Right cardiac atrium (tissue), 5 donors: Measurements from ENCODE around the gene VTI1A. TPM values are rescaled to one million over a fixed set of nuclear protein-coding genes. Genes with fewer than 3 reads are reported as not detected.

Experiments
- ATAC-seq, 2 donors: fragments of 200-7000 bp; cut with Tn5 transposase; one replicate each; pipeline versions ENCODE4 v1.8.0 to v1.9.1; 2020; ENCODE audit warnings: moderate library complexity in 2 of 2, mild to moderate bottlenecking in 1 of 2
- DNase-seq, 3 donors: peaks; one replicate each; pipeline ENCODE4 v3.0.0-alpha.2; 2020
- H3K27ac ChIP-seq: one replicate; pipeline ENCODE4 v1.5.1; 2013; ENCODE audit warnings: mild to moderate bottlenecking, low read length, control low read depth, moderate library complexity
- H3K27me3 ChIP-seq: one replicate; pipeline ENCODE4 v1.6.1; 2013; ENCODE audit not compliant: control insufficient read depth, insufficient read depth
- H3K4me1 ChIP-seq: one replicate; pipeline ENCODE4 v1.6.1; 2013; ENCODE audit warnings: low read length; ENCODE audit not compliant: control insufficient read depth, insufficient read depth
- H3K4me3 ChIP-seq: one replicate; pipeline ENCODE4 v1.5.1; 2013; ENCODE audit warnings: low read length, control low read depth
- H3K9me3 ChIP-seq: one replicate; pipeline ENCODE4 v1.6.1; 2013; ENCODE audit warnings: low read length; ENCODE audit not compliant: control insufficient read depth
- WGBS: extraction: QIAGEN DNeasy Blood & Tissue Kit; methylation state at CpG from one replicate; pipeline ENCODE4 v1.1.7; 2013; 5-methylcytosine and 5-hydroxymethylcytosine counted together
- intact Hi-C, 4 donors: fragments of 100-400 bp; cut with DNase I; formaldehyde crosslinking; loops; one replicate each; pipeline versions ENCODE4 v1.11.0 to v1.14.0; 2022 to 2023
- polyA plus RNA-seq: library from polyadenylated mRNA; stranded (reverse); fragments of 200-250 nt; gene quantifications from one replicate; pipeline ENCODE4 v1.2.3, GENCODE V29; 2013
- total RNA-seq, 4 donors: library from RNA; stranded (reverse); fragmentation: NEBNext Ultra II Directional; extraction: Animal tissue kit (Norgen Biotek cat#: 25700); gene quantifications; one replicate each; pipeline ENCODE4 v1.2.1, GENCODE V29; 2021
- donor health status: healthy with polysubstance abuse.
- donor health status: DM: no; HTN: yes; CAD: no.
- donor health status: DM: no; HTN: no; CAD: no.
- donor health status: DM: no; HTN: yes; CAD: no; lungs with severe emphysema.
- donor health status: DM: yes; HTN: yes; CAD: no.

Gene VTI1A
- total and polyA plus RNA-seq, 5 donors, result 9.1 to 22.5 (median 19.7) TPM

- DNase-seq, result no peak
- H3K4me1 ChIP-seq, result no peaks in the 10 kb centered on the region
- no peaks in the 10 kb centered on the region for H3K27me3 ChIP-seq
- H3K9me3 ChIP-seq, result no peaks in the 10 kb centered on the region
- intact Hi-C loops, result no loop called here
- no peak overlapping the region for H3K27ac ChIP-seq
- no peak for ATAC-seq
- no peak overlapping the region for H3K4me3 ChIP-seq
Measured at GRCh38 chr10:112524641-112525040, 77.6 kb downstream of the VTI1A start.

- DNase-seq (no peak), ATAC-seq (no peak)
- WGBS, result 78% methylated on average over 3 of the region's 3 CpGs
- H3K27ac ChIP-seq, result no peak overlapping the region
- no peaks in the 10 kb centered on the region for H3K4me1 ChIP-seq
- no peaks in the 10 kb centered on the region for H3K27me3 ChIP-seq
- no peak overlapping the region for H3K4me3 ChIP-seq
- intact Hi-C loops, result no loop called here
- H3K9me3 ChIP-seq, result no peaks in the 10 kb centered on the region
Measured at GRCh38 chr10:112525200-112525599, 78.2 kb downstream of the VTI1A start.

- no peak overlapping the region for H3K4me3 ChIP-seq
- WGBS, result 91% methylated on average over 3 of the region's 3 CpGs
- no peak for ATAC-seq
Measured at GRCh38 chr10:112526139-112526538, 79.1 kb downstream of the VTI1A start.

GRCh38 chr10:112526906-112527305 lies 79.9 kb downstream of the VTI1A start:
- no peaks in the 10 kb centered on the region for H3K4me1 ChIP-seq
- ATAC-seq, result no peak
- H3K27ac ChIP-seq, result no peak overlapping the region
- no peak for DNase-seq
- 77% methylated on average over 10 of the region's 10 CpGs for WGBS
- H3K27me3 ChIP-seq, result no peaks in the 10 kb centered on the region
- H3K9me3 ChIP-seq, result no peaks in the 10 kb centered on the region
- intact Hi-C loops, result no loop called here
- no peak overlapping the region for H3K4me3 ChIP-seq

More at GRCh38 chr10:112526139-112526538, 79.1 kb downstream of the VTI1A start:
- Histone ChIP-seq H3K4me1 (no peaks in the 10 kb centered on the region), H3K27me3 (no peaks in the 10 kb centered on the region), H3K27ac (no peak overlapping the region), H3K9me3 (no peaks in the 10 kb centered on the region)
- intact Hi-C loops, result no loop called here
- no peak for DNase-seq

- no peak overlapping the region for H3K27ac ChIP-seq
- H3K4me1 ChIP-seq, result no peaks in the 10 kb centered on the region
- H3K9me3 ChIP-seq, result no peaks in the 10 kb centered on the region
- no peaks in the 10 kb centered on the region for H3K27me3 ChIP-seq
- WGBS, result 42% methylated on average over 1 of the region's 1 CpG
- ATAC-seq (no peak), DNase-seq (no peak)
- H3K4me3 ChIP-seq, result no peak overlapping the region
- intact Hi-C loops, result no loop called here
Measured at GRCh38 chr10:112528235-112528634, 81.2 kb downstream of the VTI1A start.

- ATAC-seq, result no peak
Measured at GRCh38 chr10:112531421-112531820, 84.4 kb downstream of the VTI1A start.

GRCh38 chr10:112532189-112532588 lies 85.2 kb downstream of the VTI1A start:
- Histone ChIP-seq H3K4me1 (peaks cover 3% of the 10 kb centered on the region), H3K27me3 (no peaks in the 10 kb centered on the region), H3K4me3 (no peak overlapping the region), H3K27ac (no peak overlapping the region), H3K9me3 (no peaks in the 10 kb centered on the region)
- DNase-seq (no peak), ATAC-seq (no peak)
- intact Hi-C loops, result no loop called here
- WGBS, result 82% methylated on average over 6 of the region's 6 CpGs

More at GRCh38 chr10:112531421-112531820, 84.4 kb downstream of the VTI1A start:
- 93% methylated on average over 6 of the region's 6 CpGs for WGBS
- peaks cover 3% of the 10 kb centered on the region for H3K4me1 ChIP-seq
- H3K27ac ChIP-seq, result no peak overlapping the region
- no peak for DNase-seq
- no peak overlapping the region for H3K4me3 ChIP-seq
- H3K27me3 ChIP-seq, result no peaks in the 10 kb centered on the region
- no peaks in the 10 kb centered on the region for H3K9me3 ChIP-seq
- intact Hi-C loops, result no loop called here

GRCh38 chr10:112532956-112533355 lies 85.9 kb downstream of the VTI1A start:
- Histone ChIP-seq H3K27ac (no peak overlapping the region), H3K4me3 (no peak overlapping the region), H3K4me1 (peaks cover 3% of the 10 kb centered on the region), H3K9me3 (no peaks in the 10 kb centered on the region), H3K27me3 (no peaks in the 10 kb centered on the region)
- no peak for DNase-seq
- WGBS, result 83% methylated on average over 2 of the region's 2 CpGs
- ATAC-seq, result no peak
- intact Hi-C loops, result no loop called here

- Histone ChIP-seq H3K9me3 (no peaks in the 10 kb centered on the region), H3K4me3 (no peak overlapping the region), H3K4me1 (peaks cover 3% of the 10 kb centered on the region), H3K27me3 (no peaks in the 10 kb centered on the region), H3K27ac (no peak overlapping the region)
- WGBS, result 61% methylated on average over 1 of the region's 1 CpG
- intact Hi-C loops, result no loop called here
- ATAC-seq (no peak), DNase-seq (no peak)
Measured at GRCh38 chr10:112533916-112534315, 86.9 kb downstream of the VTI1A start.

GRCh38 chr10:112535531-112535951 lies 88.5 kb downstream of the VTI1A start:
- intact Hi-C loops, result no loop called here
- H3K9me3 ChIP-seq, result no peaks in the 10 kb centered on the region
- 67% methylated on average over 3 of the region's 3 CpGs for WGBS
- ATAC-seq, result no peak
- no peaks in the 10 kb centered on the region for H3K27me3 ChIP-seq
- peaks cover 3% of the 10 kb centered on the region for H3K4me1 ChIP-seq
- H3K27ac ChIP-seq, result no peak overlapping the region
- no peak for DNase-seq
- H3K4me3 ChIP-seq, result no peak overlapping the region

GRCh38 chr10:112536663-112537062 lies 89.6 kb downstream of the VTI1A start:
- Histone ChIP-seq H3K4me1 (peaks cover 3% of the 10 kb centered on the region), H3K4me3 (no peak overlapping the region), H3K27ac (no peak overlapping the region), H3K27me3 (no peaks in the 10 kb centered on the region), H3K9me3 (no peaks in the 10 kb centered on the region)
- no peak for ATAC-seq
- no peak for DNase-seq
- intact Hi-C loops, result no loop called here
- WGBS, result 85% methylated on average over 8 of the region's 8 CpGs

GRCh38 chr10:112538168-112538567 lies 91.2 kb downstream of the VTI1A start:
- intact Hi-C loops, result no loop called here
- no peak for DNase-seq
- no peak for ATAC-seq
- no peaks in the 10 kb centered on the region for H3K9me3 ChIP-seq
- WGBS, result 87% methylated on average over 7 of the region's 7 CpGs
- no peak overlapping the region for H3K27ac ChIP-seq
- no peak overlapping the region for H3K4me3 ChIP-seq
- no peaks in the 10 kb centered on the region for H3K27me3 ChIP-seq
- peaks cover 3% of the 10 kb centered on the region for H3K4me1 ChIP-seq
